ENCODE measurements around the gene OR52E1.

The OR52E1 gene

DNA sequence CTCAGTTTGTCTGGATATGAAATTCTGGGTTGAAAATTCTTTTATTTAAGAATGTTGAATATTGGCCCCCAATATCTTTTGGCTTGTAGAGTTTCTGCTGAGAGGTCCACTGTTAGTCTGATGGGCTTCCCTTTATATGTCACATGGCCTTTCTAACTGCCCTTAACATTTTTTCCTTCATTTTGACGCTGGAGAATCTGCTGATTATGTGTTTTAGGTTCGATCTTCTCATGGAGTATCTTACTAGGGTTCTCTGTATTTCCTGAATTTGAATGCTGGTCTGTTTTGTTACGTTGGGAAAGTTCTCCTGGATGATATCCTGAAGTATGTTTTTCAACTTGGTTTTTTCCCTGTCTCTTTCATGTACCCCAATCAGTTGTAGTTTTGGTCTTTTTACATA is 46.0 kb downstream of the OR52E1 start:
- DNase-seq (ENCODE audit: low read depth in 2 of 2) = no peak

DNA sequence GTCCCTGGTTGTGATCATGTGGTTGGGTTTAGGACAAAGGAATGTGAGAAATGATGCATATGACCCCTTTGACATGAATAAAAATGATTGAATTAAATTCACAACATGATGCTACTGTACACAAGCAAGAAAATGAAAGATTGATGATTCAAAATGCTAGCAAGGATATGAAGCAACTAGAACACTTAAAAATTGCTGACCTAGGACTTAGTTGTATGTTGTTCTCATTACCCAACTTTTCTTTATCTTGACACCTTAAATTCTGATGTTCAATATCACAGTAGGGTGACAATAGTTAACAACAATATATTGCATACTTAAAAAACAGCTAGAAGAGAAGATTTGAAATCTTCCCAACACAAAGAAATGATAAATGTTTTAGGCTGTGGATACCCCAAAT is 48.2 kb downstream of the OR52E1 start:
- DNase-seq (ENCODE audit: low read depth in 2 of 2) = no peak

DNA sequence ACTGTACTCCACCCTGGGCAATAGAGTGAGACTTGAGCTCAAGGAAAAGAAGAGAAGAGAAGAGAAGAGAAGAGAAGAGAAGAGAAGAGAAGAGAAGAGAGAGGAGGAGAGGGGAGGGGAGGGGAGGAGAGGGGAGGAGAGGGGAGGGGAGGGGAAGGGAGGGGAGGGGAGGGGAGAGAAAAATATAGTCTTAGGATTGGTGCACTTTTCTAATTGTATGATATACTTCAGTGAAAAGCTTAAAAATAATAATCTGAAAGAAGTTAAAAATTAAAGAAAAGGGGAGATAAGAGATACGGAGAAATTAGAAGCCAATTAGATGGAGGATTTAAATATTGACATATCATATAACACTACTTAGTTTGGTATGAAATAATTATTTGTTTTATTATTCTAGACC is 49.5 kb downstream of the OR52E1 start:
- no peak for DNase-seq (ENCODE audit: low read depth in 2 of 2)

Measured in stimulated activated CD8-positive, alpha-beta memory T cell treated with anti-CD3 and anti-CD28 coated beads, Interleukin-7, amount 100 ng/mL, for 1 hour (primary cell).